D341Med (cell line): Measurements from ENCODE around the gene CROCC.
A peak's percentile ranks its signal among the peaks of the same experiment; 100 is the strongest.

Experiments
- DNase-seq: peaks from one replicate; pipeline ENCODE4 v3.0.0; 2012; ENCODE audit warnings: low spot score

The CROCC gene

DNA sequence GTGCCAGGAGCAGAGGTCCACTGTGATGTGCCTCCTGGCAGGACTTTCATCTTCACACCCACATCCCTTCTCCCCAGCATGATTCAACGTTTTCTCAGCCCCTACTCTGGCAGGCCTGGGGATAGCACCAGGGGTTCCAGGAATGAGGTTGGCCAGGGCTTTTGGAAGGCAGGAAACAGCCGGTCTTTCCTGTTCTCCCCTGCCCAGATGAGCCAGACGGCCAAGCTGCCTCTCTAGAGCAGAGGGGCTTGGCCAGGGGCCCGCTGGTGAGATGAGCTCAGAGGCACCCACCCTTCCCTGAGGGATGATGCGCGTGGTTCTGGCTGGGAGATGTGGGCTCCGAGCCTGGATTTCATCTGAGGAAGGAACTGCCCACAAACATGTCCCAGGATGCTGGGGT lies 63.0 kb downstream of the CROCC start:
- DNase-seq = no peak

DNA sequence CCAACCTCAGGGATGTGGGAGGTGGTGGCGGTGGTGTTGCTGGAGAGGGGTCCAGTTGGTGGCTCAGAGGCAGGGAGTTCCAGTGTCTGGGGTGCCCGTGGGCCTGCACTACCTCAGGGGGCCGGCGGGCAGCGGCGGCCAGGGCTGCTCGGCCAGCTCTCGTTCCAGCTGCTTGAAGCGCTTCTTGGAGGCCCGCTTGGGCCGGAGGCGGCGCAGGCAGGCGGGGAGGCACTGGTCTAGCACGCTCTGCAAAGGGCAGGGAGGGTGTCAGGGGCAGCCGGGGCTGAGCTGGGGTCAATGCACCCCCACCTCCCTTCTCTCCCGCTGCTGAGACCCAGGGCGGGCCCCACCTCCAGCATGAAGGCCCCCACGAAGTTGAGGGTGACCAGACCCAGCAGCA lies 64.4 kb downstream of the CROCC start:
- no peak for DNase-seq

DNA sequence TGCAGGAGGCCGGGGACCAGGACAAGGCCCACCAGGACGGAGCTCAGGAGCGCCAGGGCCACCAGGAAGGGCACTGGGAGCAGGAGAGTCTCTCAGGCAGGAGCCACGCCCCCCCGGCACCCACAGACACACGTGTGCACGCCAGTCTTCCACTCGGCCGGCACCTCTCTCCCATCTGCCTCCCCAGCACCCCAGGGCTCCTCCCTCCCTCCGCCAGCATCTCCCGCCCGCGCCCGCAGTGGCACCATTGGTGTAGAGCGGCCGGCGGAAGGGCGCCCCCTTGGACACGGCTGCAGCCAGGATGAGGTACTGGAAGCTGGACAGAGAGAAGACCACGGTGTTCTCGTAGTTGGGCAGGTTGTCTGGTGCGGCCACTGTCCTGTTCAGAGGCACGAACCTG lies 64.8 kb downstream of the CROCC start:
- DNase-seq = no peak

- peak; percentile 68 for DNase-seq
Measured at GRCh38 chr1:16986962-16987361, 65.2 kb downstream of the CROCC start.

- no peak for DNase-seq
Measured at GRCh38 chr1:16988210-16988609, 66.5 kb downstream of the CROCC start.

DNA sequence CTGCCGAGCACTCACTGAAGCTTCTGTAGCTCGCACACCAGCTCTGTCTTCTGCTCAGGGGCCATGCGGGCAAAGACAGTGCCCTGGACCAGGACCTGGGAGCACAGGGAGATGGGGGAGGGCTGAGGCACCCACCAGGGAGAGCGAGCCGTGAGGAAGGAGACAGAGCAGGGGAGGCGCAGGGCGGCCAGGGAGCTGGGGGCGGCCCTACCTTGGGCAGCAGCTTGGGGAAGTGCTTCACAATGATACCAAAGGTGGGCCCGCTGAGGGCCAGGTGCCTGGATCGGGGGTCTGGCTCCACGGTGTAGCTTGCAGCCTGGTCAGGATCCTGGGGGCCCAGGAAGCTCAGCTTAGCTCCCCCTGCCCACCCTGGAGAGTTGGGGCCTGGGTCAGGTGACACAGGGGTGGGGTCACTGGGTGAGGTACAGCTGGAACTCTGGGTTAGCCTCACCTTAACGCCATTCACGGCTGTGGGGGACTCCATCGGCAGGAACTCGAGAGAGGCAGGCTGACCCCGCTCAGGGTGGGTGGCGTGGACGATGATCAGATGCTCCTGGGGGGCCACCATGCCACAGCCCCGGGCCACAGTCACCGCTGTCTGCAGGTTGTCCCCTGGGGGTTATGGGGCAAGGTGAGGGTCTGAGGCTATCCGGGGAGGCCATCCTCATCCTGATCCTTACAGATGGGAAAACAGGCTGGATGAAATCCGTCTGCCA lies 68.1 kb downstream of the CROCC start:
- no peak for DNase-seq

GRCh38 chr1:16991571-16991970 lies 69.8 kb downstream of the CROCC start:
- no peak for DNase-seq

DNA sequence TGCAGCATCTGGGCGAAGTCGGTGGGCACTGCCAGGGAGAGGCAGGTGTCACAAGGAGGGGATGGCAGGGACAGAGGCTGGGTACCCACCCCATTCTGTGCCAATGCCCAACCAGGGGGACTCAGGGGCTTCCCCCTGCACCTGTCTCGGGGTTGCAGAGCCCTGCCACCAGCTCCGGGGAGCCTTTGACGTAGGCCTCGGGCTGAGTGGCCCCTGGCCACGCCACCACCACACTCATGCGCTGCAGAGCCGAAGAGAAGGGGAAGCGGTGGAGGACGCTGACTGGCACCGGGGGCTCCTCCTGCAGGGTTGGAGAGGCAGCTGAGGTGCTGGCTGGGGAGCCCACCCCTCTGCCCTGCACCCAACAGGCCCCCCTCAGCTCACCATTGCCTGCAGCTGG lies 70.4 kb downstream of the CROCC start:
- no peak for DNase-seq

DNA sequence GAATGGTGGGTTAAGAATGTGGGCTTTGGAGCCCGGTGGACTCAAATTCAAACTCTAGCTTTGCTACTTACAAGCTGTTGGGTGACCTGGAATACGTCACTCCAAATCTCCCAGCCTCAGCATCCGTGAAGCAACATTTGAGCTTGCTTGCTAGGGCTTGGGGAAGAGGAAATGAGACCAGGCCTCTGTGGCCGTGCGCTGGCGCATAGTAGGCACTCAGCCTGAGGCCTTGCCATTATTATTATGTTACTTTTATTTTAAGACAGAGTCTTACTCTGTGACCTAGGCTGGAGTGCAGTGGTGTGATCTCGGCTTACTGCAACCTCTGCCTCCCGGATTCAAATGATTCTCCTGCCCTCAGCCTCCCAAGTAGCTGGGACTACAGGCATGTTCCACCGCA lies 70.9 kb downstream of the CROCC start:
- no peak for DNase-seq

DNA sequence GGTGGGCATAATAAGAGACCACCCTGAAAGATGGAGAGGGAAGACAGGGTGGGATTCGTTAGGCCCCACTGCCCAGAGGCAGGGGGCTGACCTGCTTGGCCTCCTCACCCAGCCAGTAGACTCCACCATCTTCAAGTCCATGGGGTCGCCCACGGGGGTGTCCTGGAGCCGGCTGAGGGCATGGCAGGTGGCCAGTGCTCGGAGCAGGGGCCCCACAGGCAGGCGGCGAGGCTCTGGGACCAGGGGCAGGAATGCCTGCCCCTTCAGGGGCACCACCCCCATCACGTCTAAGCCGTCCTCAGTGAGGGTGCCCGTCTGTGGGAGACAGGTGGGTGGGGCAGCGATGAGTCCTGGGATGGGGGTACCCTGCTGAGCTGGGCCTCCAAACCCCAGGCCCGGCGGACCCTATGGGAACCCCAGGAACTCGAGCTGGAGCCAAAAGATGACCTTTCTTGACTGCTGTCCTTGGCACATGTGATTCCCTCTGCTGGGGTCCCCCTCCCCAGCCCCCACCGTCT lies 71.8 kb downstream of the CROCC start:
- DNase-seq = no peak

DNA sequence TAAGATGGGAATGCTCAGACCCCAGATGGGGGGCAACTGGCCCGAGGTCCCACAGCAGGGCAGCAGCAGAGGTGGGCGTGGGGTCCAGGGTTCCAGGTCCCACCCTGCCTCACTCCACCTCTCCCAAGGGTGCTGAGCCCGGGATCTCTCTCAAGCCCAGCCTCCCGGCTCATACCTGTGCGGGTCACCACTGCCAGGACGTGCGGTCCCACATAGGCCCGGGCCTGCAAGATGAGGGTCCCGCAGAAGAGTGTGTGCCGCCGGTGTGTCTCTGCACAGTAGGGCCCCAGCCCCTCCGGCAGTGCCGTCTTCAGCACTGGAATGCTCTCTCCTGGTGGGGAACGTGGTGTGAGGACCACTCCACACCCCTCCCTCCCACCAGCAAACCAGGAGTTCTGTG lies 75.1 kb downstream of the CROCC start:
- DNase-seq = no peak

DNA sequence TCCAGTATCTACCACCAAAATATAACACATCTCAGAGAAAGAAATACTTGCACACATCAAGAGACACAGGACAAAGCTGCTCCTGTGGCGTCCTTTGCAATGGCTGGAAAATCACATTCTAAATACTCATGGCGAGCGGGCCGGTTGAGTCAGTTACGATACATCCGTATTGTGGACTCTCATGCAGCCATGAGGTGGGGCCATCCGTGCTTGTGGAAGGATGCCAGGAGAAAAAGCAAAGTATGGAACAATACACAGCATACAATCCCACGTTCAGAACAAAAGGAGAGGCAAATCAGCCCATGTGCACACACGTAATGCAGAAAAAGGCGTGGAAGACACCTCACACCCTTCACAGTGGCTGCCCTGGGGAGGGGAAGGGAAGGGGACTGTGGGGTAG lies 76.9 kb downstream of the CROCC start:
- DNase-seq = peak; percentile 16

DNA sequence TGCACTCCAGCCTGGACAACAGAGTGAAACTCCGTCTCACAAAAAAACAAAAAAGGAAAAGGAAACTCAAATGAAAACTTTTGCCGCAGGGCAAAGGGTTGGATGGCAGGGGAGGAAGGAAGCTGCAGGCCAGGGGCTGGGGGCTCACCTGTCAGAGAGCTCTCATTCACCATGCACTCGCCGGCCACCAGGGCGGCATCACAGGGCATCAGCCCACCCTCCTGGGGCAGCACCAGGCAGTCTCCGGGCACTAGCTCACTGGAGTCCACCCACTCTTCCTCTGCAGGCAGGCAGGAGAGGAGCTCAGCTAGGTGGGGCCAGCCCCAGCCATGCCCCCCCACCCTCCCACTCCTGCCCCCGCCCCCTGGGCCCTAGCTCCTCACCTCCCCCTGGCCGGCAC lies 78.1 kb downstream of the CROCC start:
- no peak for DNase-seq

DNA sequence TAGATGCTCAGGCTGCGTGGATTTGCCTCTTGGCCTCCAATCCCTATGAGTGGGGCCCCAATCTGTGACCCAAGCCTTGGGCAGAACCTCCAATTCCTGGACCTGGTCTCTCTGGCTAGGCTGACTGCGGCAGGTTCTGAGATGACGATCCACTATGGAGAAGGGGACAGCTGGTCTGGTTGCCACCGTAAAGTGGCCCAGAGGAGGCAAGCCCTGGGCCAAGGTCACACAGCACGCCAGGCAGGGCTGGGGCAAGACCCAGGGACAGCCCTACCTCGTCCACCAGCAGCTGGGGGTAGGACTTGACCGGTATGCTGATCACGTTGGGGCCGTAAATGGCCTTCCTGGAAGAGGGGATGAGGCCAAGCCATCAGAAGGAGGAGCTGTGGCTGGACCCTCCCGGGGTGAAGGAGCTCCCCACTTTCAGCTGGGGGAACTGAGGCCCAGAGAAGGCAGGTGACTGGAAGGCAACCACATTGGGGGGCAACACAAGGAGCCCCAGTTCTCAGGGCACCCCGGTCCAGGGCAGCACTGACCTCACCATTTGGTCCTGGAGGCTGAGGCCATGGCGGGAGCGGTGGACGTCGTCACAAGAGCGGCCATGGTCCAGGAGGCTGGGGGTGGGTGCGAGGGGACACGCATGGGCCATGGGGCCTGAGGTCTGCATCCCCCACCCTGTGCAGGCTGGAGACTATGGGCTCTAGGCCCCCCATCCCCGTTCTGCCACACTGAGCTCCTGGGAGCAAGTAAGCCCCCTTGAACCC lies 80.2 kb downstream of the CROCC start:
- no peak for DNase-seq

- DNase-seq = no peak
Measured at GRCh38 chr1:17002524-17002902, 80.8 kb downstream of the CROCC start.

GRCh38 chr1:17004466-17005364 lies 83.0 kb downstream of the CROCC start:
- DNase-seq = no peak

- no peak for DNase-seq
Measured at GRCh38 chr1:17005365-17005740, 83.6 kb downstream of the CROCC start.

DNA sequence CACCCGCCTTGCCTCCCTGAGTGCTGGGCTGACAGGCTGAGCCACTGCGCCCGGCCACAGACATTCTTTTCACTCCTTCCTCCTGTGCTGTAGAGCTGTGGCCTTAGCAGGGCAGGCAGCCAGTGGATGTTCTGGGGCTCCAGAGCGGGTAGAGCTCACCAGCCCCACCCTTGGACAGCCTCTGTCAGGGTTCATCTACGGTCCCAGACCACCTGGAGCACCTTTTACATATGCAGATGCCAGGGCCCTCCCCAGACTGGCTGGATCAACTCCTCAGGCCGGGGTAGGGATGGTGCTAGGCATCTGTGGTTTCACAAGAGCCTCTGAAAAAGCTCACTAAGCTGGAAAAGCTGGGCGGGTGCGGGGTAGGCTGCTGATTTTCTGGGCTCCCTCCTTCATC lies 85.4 kb downstream of the CROCC start:
- no peak for DNase-seq

DNA sequence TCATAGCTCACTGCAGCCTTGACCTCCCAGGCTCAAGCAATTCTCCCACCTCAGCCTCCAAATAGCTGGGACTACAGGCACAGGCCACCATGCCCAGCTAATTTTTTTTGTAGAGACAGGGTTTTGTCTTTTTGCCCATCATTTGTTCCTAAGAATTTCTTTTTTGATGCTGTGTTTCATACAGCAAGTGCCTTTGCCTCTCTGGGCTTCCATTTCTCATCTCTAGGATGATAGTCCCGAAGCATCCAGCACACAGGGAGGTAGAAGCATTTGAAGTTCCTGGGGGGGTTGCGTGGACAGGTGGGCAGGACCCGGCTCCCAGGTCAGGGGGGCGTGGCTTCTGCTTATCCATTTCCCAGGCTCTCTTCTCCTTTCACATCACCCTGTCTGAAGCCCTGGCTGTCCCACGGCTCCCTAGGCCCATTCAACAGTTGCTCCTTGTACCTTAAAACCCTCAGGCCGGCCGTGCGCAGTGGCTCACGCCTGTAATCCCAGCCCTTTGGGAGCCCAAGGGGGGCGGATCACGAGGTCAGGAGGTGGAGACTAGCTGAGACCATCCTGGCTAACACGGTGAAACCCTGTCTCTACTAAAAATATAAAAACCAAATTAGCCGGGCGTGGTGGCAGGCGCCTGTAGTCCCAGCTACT lies 86.6 kb downstream of the CROCC start:
- no peak for DNase-seq

- no peak for DNase-seq
Measured at GRCh38 chr1:17009706-17010105, 88.0 kb downstream of the CROCC start.

DNA sequence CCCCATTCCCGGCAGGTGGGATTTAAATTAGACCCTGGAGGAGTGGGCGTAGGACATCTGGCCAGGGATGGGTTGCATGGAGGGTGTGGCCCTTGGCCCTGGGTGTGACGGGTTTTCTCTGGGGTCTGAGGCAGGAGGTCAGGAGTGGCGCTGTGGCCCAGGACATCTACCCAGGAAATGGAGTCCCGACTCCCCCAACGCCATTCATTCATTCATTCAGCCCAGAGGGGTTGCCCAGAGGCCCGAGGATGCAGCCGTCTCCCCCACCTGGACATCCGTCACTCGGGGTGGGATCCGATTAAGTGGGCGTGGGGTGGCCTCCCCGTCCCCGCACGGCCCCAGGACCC lies 89.3 kb downstream of the CROCC start:
- no peak for DNase-seq
